Endothelial cell of umbilical vein (primary cell): Measurements from ENCODE around the gene SLC20A1. TPM values are rescaled to one million over a fixed set of nuclear protein-coding genes. Genes with fewer than 3 reads are reported as not detected.

ENCODE experiments used
- BruUV-seq: library from RNA; stranded (reverse); fragments of 400-500 nt; replicated peaks from 2 replicates; lab custom pipeline; 2021; lab: Mats Ljungman, UMichigan
- CTCF ChIA-PET: fragments of 300-600, 350-600 bp; sonication (Branson Sonifier 250); formaldehyde crosslinking; loops from one replicate; lab custom pipeline; 2021; ENCODE audit warnings: antibody characterized with exemption, inconsistent platforms; lab: Charles Lee
- POLR2A ChIA-PET: fragments of 300-600, 350-600 bp; sonication (Branson Sonifier 250); formaldehyde crosslinking; loops from one replicate; lab custom pipeline; 2021; ENCODE audit warnings: antibody characterized with exemption, inconsistent platforms; lab: Charles Lee
- DNase-seq: peaks from one replicate; pipeline ENCODE4 v3.0.0-alpha.2; 2011; ENCODE audit warnings: low read depth, low spot score
- FAIRE-seq: peaks from 2 replicates; lab custom pipeline; 2011; peaks lifted over from hg19 to GRCh38; lab: Jason Lieb, UNC
- H2AFZ ChIP-seq: 2 replicates; pipeline ENCODE4 v1.6.0; 2012; ENCODE audit warnings: low read depth, low read length, control low read depth, inconsistent platforms
- H3K27ac ChIP-seq: 2 replicates; pipeline ENCODE4 v1.5.1; 2011; ENCODE audit warnings: low read depth, mild to moderate bottlenecking, control low read depth, low read length, moderate library complexity; ENCODE audit not compliant: insufficient read depth
- H3K27me3 ChIP-seq, 2 experiments: 2 replicates each; pipeline versions ENCODE4 v1.6.0 to v1.6.1; 2011; ENCODE audit warnings: low read length in 2 of 2, mixed read lengths in 1 of 2; ENCODE audit not compliant: control insufficient read depth in 2 of 2, insufficient read depth in 2 of 2
- H3K36me3 ChIP-seq, 2 experiments: 2 replicates in 1 of 2; 3 replicates in 1 of 2; pipeline ENCODE4 v1.5.1; 2011; ENCODE audit warnings: low read length in 2 of 2, mild to moderate bottlenecking in 1 of 2, moderate library complexity in 1 of 2; ENCODE audit not compliant: control insufficient read depth in 2 of 2, insufficient read depth in 2 of 2; ENCODE audit errors: extremely low read depth in 1 of 2
- H3K4me1 ChIP-seq: 3 replicates; pipeline ENCODE4 v1.5.1; 2011; ENCODE audit warnings: mild to moderate bottlenecking, low read length; ENCODE audit not compliant: control insufficient read depth, insufficient read depth; ENCODE audit errors: extremely low read depth
- H3K4me2 ChIP-seq: 2 replicates; pipeline ENCODE4 v1.6.1; 2011; ENCODE audit warnings: low read length, control low read depth, mixed read lengths; ENCODE audit not compliant: insufficient read depth
- H3K4me3 ChIP-seq, 3 experiments: fragments of 200-600 bp in 1 of 3; sonication (generic), shearing (Covaris generic) in 1 of 3; replicated peaks in 1 of 3; 2 replicates each; pipeline ENCODE4 v1.5.1; 2011 to 2016; ENCODE audit warnings: control low read depth in 3 of 3, low read length in 3 of 3, mild to moderate bottlenecking in 2 of 3, inconsistent platforms in 1 of 3, low read depth in 1 of 3, moderate library complexity in 1 of 3; ENCODE audit not compliant: insufficient read depth in 1 of 3
- H3K79me2 ChIP-seq: 2 replicates; pipeline ENCODE4 v1.6.0; 2012; ENCODE audit warnings: low read length, inconsistent platforms; ENCODE audit not compliant: control insufficient read depth, insufficient read depth
- H3K9ac ChIP-seq: replicated peaks from 2 replicates; pipeline ENCODE3; 2011; ENCODE audit warnings: low read length, control low read depth; ENCODE audit not compliant: insufficient read depth; ENCODE audit errors: extremely low read depth
- H3K9me1 ChIP-seq: replicated peaks from 3 replicates; pipeline ENCODE4 v1.6.0; 2011; ENCODE audit warnings: mild to moderate bottlenecking, low read length; ENCODE audit not compliant: control insufficient read depth, insufficient read depth; ENCODE audit errors: extremely low read depth
- H3K9me3 ChIP-seq: replicated peaks from 2 replicates; pipeline ENCODE4 v1.5.1; 2012; ENCODE audit warnings: low read length, inconsistent platforms; ENCODE audit not compliant: control insufficient read depth, insufficient read depth
- H4K20me1 ChIP-seq: replicated peaks from 2 replicates; pipeline ENCODE3; 2011; ENCODE audit warnings: mild to moderate bottlenecking, low read length; ENCODE audit not compliant: control insufficient read depth, insufficient read depth; ENCODE audit errors: extremely low read depth
- CTCF ChIP-seq, 2 donors: IDR thresholded peaks; 1 replicate in 1 of 2; 2 replicates in 1 of 2; pipeline ENCODE4 v1.5.1; 2011; ENCODE audit warnings: low read length in 2 of 2, mild to moderate bottlenecking in 2 of 2, moderate library complexity in 2 of 2, control low read depth in 1 of 2, inconsistent platforms in 1 of 2, low read depth in 1 of 2; ENCODE audit not compliant: insufficient read depth in 1 of 2; ENCODE audit errors: extremely low read depth in 1 of 2
- EZH2 ChIP-seq: IDR thresholded peaks from 2 replicates; pipeline ENCODE4 v1.6.1; 2012; ENCODE audit warnings: borderline replicate concordance, low read depth, mild to moderate bottlenecking, moderate library complexity, low read length, inconsistent platforms; ENCODE audit not compliant: severe bottlenecking
- FOS ChIP-seq: IDR thresholded peaks from 2 replicates; pipeline ENCODE4 v1.6.1; 2011; ENCODE audit warnings: mild to moderate bottlenecking, low read length, moderate library complexity, borderline replicate concordance; ENCODE audit not compliant: insufficient read depth
- GATA2 ChIP-seq: IDR thresholded peaks from 2 replicates; pipeline ENCODE4 v1.7.0; 2011; ENCODE audit warnings: low read depth, mild to moderate bottlenecking, moderate library complexity, mixed read lengths, low read length; ENCODE audit not compliant: insufficient read length, insufficient read depth
- JUN ChIP-seq: IDR thresholded peaks from 2 replicates; pipeline ENCODE4 v1.6.1; 2011; ENCODE audit warnings: borderline replicate concordance, low read depth; ENCODE audit not compliant: insufficient read length, insufficient read depth
- MAX ChIP-seq: IDR thresholded peaks from 2 replicates; pipeline ENCODE4 v1.6.1; 2011; ENCODE audit not compliant: insufficient read depth, insufficient read length
- MYC ChIP-seq: IDR thresholded peaks from one replicate; pipeline ENCODE4 v1.6.1; 2011; ENCODE audit warnings: mild to moderate bottlenecking, low read depth, low read length
- POLR2A ChIP-seq: IDR thresholded peaks from 2 replicates; pipeline ENCODE4 v1.6.1; 2012; ENCODE audit warnings: low read depth, mild to moderate bottlenecking, control low read depth, low read length
- POLR2AphosphoS5 ChIP-seq: IDR thresholded peaks from 2 replicates; pipeline ENCODE4 v1.6.1; 2012; ENCODE audit warnings: low read depth, mild to moderate bottlenecking, control low read depth, low read length, moderate library complexity; ENCODE audit not compliant: insufficient read depth
- dilution Hi-C: fragments of 300-500 bp; cut with MboI; formaldehyde crosslinking; loops from one replicate; pipeline ENCODE4 v1.15.0; 2019; ENCODE audit warnings: low sequenced_read_pairs; ENCODE audit not compliant: extremely low pct_ligation_motif_present
- intact Hi-C: fragments of 100-400 bp; cut with micrococcal nuclease; formaldehyde crosslinking; loops from one replicate; pipeline ENCODE4 v1.10.0; 2022
- polyA plus RNA-seq, 4 experiments: library from polyadenylated mRNA; depleted of rRNA in 3 of 4; stranded (reverse) in 3 of 4; unstranded in 1 of 4; fragments of >200 nt; gene quantifications; 2 replicates each; pipeline versions ENCODE4 v1.2.1 to v1.2.3, GENCODE V29; 2011 to 2012; ENCODE audit warnings: missing spikeins in 1 of 4
- total RNA-seq: library from RNA; stranded (reverse); gene quantifications from 2 replicates; pipeline ENCODE4 v1.2.3, GENCODE V29; 2021

The SLC20A1 gene
- total and polyA plus RNA-seq, 2 donors (not counting 3 experiments of a cell fraction or from before 2014, with no cell fraction given), result 52.7 to 149 TPM

GRCh38 chr2:112685271-112685884, 39.6 kb downstream of the SLC20A1 start:
- no peak overlapping the region for H2AFZ ChIP-seq
- no peaks in the 10 kb centered on the region for H3K9me1 ChIP-seq
- H4K20me1 ChIP-seq, result no peaks in the 10 kb centered on the region
- FAIRE-seq (no peak), DNase-seq (no peak)
- dilution Hi-C loops (no loop called here), intact Hi-C loops (no loop called here)
- no peak overlapping the region for H3K27ac ChIP-seq
- H3K9me3 ChIP-seq, result no peaks in the 10 kb centered on the region
- no peak overlapping the region for H3K4me2 ChIP-seq
- no peaks in the 10 kb centered on the region for H3K36me3 ChIP-seq
- no peaks in the 10 kb centered on the region for H3K79me2 ChIP-seq
- POLR2A ChIA-PET, result no interaction called here
- H3K27me3 ChIP-seq, result no peaks in the 10 kb centered on the region
- H3K4me3 ChIP-seq, result no peak overlapping the region
- peak in 1 of 2 donors; percentile 16 for TF ChIP-seq CTCF (IDR thresholded peaks at IDR 0.05; ENCODE audit: extremely low read depth in 1 of 2, insufficient read depth in 1 of 2, low read depth in 1 of 2, low read length in 2 of 2)
- no peak for TF ChIP-seq POLR2A
- BruUV-seq, result no TSS peak
- CTCF ChIA-PET, result interaction anchor here (0.6 to 4.1 kb wide), 17 partner anchors 9 to 100 kb away, joined by 3 to 27 read pairs (median 5); no protein-coding TSS in a partner anchor
- no peak overlapping the region for H3K9ac ChIP-seq
- peaks cover 27% of the 10 kb centered on the region for H3K4me1 ChIP-seq

GRCh38 chr2:112686348-112687217, 40.8 kb downstream of the SLC20A1 start:
- no peak for FAIRE-seq
- BruUV-seq, result no TSS peak
- CTCF ChIA-PET, result interaction anchor here (0.7 to 4.1 kb wide), 6 partner anchors 8 to 188 kb away, joined by 3 to 27 read pairs (median 6); no protein-coding TSS in a partner anchor

More at GRCh38 chr2:112686348-112687217, 40.8 kb downstream of the SLC20A1 start:
- Histone ChIP-seq H3K4me2 (no peak overlapping the region), H3K4me1 (peaks cover 34% of the 10 kb centered on the region), H3K9ac (no peak overlapping the region), H3K27me3 (no peaks in the 10 kb centered on the region), H3K4me3 (no peak overlapping the region), H3K36me3 (no peaks in the 10 kb centered on the region), H4K20me1 (no peaks in the 10 kb centered on the region), H3K27ac (no peak overlapping the region), H3K79me2 (no peaks in the 10 kb centered on the region), H2AFZ (peak overlapping the region; percentile 27), H3K9me1 (no peaks in the 10 kb centered on the region), H3K9me3 (no peaks in the 10 kb centered on the region)
- POLR2A ChIA-PET, result no interaction called here
- TF ChIP-seq POLR2A (no peak), MYC (no peak), POLR2AphosphoS5 (no peak), JUN (no peak), GATA2 (no peak), MAX (no peak), CTCF (IDR thresholded peaks at IDR 0.05; ENCODE audit: extremely low read depth in 1 of 2, insufficient read depth in 1 of 2, low read depth in 1 of 2, low read length in 2 of 2) (no peak), FOS (no peak), EZH2 (no peak)
- intact Hi-C loops (no loop called here), dilution Hi-C loops (no loop called here)
- no peak for DNase-seq
